Dermis blood vessel endothelial cell (primary cell): ENCODE measurements around the gene CLDN7. TPM values are rescaled to one million over a fixed set of nuclear protein-coding genes. Genes with fewer than 3 reads are reported as not detected.

Experiments
- DNase-seq: peaks from one replicate; pipeline ENCODE4 v3.0.0; 2010
- total RNA-seq: library from RNA; depleted of rRNA; stranded (reverse); fragments of >200 nt; gene quantifications from 2 replicates; pipeline ENCODE4 v1.2.3, GENCODE V29; 2014

Gene CLDN7
- total RNA-seq, 1 donor from 2014 or later, result 2.4 TPM

- DNase-seq, result no peak
Measured at GRCh38 chr17:7285679-7286078, 23.4 kb upstream of the CLDN7 start.

- no peak for DNase-seq
Measured at GRCh38 chr17:7284911-7285310, 22.6 kb upstream of the CLDN7 start.

GRCh38 chr17:7283471-7284216, 21.4 kb upstream of the CLDN7 start:
- DNase-seq, result no peak

- no peak for DNase-seq
Measured at GRCh38 chr17:7282752-7283321, 20.6 kb upstream of the CLDN7 start.

DNA sequence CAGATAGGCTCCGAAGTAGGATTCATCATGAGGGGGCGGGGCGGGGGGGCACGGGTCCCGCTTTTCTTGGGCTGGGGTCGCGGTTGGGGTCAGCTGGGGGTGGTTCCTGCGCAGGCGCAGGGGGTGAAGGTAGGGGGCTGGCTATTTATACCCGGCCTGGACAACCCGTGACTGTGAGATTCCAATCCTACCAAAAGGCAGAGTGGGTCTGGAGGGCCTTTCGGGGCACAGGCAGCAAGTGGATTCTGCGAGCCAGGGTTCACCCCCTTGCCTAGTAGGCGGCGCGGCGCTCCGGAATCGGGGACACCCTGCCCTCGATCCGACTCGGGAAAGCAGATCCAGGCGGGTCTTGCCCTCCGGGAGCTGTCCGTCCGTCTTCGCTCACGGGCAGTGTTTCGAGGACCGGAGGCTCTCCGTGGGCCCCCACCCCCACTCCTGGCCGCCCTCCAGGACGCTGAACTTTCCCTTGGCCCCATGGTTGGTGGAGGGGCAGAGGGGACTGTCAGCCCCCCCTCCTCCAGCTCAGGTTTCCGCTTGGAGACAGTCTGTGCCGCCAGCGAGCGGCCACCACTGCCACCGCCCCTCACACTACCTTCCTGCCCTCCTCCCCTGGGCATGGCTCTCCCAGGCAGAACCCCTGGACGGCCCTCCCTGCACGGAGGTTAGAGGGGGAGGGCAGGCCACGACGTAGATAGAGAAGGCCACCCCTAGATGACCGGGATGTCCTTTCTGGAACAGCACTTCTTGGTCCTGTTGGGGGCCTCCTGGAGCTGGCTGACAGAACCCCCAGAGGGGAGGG, 19.9 kb upstream of the CLDN7 start:
- DNase-seq, result no peak

DNA sequence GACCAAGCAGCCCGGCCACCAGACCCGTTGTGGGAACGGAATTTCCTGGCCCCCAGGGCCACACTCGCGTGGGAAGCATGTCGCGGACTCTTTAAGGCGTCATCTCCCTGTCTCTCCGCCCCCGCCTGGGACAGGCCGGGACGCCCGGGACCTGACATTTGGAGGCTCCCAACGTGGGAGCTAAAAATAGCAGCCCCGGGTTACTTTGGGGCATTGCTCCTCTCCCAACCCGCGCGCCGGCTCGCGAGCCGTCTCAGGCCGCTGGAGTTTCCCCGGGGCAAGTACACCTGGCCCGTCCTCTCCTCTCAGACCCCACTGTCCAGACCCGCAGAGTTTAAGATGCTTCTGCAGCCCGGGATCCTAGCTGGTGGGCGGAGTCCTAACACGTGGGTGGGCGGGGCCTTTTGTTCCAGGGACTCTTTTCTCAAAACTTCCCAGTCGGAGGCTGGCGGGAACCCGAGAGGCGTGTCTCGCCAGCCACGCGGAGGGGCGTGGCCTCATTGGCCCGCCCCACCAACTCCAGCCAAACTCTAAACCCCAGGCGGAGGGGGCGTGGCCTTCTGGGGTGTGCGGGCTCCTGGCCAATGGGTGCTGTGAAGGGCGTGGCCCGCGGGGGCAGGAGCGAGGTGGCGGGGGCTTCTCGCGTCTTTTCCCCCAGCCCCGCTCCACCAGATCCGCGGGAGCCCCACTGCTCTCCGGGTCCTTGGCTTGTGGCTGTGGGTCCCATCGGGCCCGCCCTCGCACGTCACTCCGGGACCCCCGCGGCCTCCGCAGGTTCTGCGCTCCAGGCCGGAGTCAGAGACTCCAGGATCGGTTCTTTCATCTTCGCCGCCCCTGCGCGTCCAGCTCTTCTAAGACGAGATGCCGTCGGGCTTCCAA, 19.0 kb upstream of the CLDN7 start, which contains the start of gene SLC2A4:
Gene SLC2A4, plus strand, starts transcription at position 645 of the 879 bp plus-strand sequence. Its CDS starts 217 bp downstream, at position 862.
- DNase-seq, result peak; percentile 93

DNA sequence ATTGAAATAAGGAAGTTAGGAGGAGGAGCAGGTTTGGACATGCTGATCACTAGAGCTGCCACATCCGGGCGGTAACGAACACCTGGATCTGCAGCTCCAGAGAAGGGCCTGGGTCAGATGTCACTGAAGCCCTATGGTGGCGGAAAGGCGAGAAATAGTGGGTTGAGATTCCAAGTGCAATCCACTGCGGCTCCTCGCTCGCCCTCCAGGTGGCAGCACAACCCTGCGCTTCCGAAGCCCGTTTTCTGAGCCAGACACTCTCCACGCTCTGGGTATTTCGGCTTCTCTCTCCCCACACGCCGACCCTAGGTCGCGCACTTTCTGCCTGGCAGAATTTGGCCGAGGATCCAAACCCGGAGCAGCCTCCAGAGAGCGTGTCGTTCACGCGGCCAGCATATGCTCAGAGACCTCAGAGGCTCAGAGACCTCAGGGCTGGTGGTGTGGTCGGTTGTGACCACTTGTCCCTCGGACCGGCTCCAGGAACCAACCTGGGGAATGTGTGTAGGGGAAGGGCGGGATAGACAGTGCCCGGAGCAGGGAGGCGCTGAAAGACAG, 18.3 kb upstream of the CLDN7 start:
- peak; percentile 87 for DNase-seq

DNA sequence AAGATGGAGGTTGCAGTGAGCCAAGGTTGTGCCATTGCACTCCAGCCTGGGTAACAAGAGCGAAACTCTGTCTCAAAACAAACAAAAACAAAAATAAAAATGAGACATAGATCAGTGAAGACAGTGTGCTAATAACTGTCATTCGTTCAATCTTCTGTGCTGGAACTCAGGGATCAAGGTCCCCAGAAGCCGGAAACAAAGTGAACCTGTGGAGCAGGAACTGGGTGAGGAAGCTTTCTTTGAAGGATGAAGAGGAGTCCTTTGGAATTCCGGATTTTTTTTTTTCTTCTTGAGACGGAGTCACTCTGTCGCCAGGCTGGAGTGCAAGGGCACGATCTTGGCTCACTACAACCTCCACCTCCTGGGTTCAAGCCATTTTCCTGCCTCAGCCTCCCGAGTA, 17.2 kb upstream of the CLDN7 start:
- DNase-seq, result no peak

- no peak for DNase-seq
Measured at GRCh38 chr17:7266784-7267183, 4.5 kb upstream of the CLDN7 start.

DNA sequence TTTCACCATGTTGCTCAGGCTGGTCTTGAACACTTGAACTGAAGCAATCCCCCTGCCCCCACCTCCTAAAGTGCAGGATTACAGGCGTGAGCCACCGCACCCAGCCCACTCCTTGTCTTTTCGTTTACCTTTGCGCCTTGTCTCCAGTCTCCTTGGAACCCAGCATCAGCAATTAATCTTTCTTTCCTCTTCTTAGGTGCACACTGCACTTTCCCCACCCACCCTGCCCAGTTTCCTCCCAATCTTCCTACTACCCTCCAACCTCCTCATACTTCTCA, 1.5 kb upstream of the CLDN7 start:
- no peak for DNase-seq

- DNase-seq, result no peak
Measured at GRCh38 chr17:7262935-7263800, 890 bp upstream of the CLDN7 start.

- no peak for DNase-seq
Measured at GRCh38 chr17:7261379-7262191, 693 bp downstream of the CLDN7 start.

DNA sequence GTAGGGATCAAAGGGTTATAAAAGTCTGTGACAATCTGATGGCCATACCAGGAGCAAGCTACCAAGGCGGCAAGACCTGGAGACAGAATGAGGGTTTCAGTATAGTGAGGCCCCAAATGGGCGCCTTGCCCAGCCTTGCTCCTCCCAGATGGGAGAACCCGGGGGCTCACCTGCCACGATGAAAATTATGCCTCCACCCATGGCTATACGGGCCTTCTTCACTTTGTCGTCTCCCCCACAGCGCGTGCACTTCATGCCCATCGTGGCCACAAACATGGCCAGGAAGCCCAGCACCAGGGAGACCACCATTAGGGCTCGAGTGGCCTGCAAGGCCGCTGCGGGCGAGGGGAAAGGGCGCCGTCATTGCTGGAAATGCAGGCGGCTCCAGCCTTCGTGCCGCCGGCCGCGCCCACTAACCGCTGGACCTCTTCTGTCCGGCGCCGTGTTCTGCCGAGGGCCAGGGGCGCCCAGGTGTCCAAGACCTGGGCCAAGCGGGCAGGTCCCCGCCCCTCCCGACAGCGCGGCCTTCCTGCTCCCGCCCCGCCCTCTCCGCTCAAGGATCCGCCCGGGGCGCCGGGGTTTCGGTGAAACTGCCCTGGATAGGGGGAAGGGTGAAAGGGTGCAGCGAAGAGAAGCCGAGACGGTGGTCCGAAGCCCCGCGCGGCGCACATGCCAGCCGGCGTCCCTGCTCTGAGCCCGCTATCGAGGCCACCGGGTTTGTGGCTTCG, 1.5 kb downstream of the CLDN7 start:
- no peak for DNase-seq

DNA sequence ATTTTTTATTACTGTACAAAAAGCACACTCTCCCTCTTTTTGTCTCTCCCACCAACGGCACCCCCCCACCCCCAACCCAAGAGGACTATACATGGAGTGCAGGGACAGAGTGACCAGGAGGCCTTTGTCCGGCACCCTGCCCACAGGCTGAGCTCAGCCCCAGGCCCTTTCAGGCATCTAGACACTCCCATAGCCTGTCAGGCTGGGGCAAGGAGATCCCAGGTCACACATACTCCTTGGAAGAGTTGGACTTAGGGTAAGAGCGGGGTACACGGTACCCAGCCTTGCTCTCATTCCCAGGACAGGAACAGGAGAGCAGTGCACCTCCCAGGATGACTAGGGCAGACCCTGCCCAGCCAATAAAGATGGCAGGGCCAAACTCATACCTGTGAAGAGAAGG, 2.1 kb downstream of the CLDN7 start:
- DNase-seq, result no peak

- DNase-seq, result no peak
Measured at GRCh38 chr17:7259555-7259889, 2.8 kb downstream of the CLDN7 start.

- DNase-seq, result no peak
Measured at GRCh38 chr17:7258731-7259554, 3.3 kb downstream of the CLDN7 start.

DNA sequence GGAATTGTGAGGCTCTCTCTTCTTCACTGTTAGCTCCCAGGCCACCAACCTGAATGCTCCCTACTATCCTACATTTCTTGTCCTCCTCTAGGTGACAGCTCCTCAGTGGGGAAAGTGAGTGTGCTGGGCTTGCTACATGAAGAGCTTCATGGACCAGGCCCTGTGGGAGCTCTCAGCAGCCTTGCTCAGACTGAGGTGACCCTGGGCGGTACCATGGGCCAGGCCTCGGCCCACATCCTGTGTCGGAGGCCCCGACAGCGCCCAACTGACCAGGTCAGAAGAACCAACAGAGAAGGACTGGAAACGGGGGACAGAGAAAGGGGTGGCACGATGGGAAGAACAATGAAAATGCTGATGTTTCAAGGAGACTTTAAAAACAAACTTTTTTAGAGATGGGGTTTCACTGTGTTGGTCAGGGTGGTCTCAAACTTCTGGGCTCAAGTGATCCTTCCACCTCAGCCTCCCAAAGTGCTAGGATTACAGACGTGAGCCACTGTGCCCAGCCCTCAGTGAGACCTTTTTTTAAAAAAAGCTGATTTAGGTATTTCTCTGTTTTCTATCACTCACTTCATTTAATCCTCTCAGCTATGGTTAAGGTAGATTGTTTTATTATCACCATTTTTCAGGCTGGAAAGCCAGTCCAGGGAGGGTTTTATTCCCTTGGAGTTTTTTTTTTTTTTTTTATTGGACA, 5.4 kb downstream of the CLDN7 start:
- no peak for DNase-seq

- no peak for DNase-seq
Measured at GRCh38 chr17:7254511-7254910, 7.8 kb downstream of the CLDN7 start.

- no peak for DNase-seq
Measured at GRCh38 chr17:7253082-7253481, 9.2 kb downstream of the CLDN7 start.
